ENCODE data around the gene ERICH6B. TPM values are rescaled to one million over a fixed set of nuclear protein-coding genes. Genes with fewer than 3 reads are reported as not detected.
"Not testable (repeated sequence)": the region's sequence is repeated elsewhere in the genome, so short reads cannot be mapped to it uniquely, and the experiment has no call there.

Gene ERICH6B
- total RNA-seq, 2 experiments from 2014 or later, result not detected

DNA sequence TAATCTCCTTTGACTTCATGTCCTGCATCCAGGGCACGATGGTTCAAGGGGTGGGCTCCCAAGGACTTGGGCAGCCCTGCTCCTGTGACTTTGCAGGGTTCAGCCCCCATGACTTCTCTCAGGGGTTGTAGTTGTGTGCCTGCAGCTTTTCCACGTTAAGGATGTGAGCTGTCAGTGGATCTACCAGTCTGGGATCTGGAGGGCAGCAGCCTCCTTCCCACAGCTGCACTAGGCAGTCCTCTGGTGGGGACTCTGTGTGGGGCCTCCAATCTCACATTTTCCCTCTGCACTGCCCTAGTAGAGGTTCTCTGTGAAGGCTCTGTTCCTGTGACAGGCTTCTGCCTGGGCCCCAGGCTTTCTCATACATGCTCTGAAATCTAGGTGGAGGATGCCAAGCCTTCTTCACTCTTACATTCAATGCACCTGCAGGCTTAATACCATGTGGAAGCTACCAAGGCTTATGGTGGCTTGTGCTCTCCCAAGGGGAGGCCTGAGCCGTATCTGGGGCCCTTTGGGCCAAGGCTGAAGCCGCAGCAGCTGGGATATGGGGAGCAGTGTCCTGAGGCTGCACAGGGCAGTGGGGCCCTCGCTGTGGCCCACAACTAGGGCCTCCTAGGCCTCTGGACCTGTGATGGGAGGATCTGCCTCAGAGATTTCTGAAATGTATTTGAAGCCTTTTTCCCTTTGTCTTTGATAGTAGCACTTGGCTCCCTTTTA is 39.3 kb upstream of the ERICH6B start:
- CTCF ChIA-PET, result no interaction called here
- POLR2A ChIA-PET, result no interaction called here

DNA sequence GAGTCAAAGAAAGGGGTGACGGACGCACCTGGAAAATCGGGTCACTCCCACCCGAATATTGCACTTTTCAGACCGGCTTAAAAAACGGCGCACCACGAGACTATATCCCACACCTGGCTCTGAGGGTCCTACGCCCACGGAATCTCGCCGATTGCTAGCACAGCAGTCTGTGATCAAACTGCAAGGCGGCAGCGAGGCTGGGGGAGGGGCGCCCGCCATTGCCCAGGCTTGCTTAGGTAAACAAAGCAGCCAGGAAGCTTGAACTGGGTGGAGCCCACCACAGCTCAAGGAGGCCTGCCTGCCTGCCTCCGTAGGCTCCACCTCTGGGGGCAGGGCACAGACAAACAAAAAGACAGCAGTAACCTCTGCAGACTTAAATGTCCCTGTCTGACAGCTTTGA is 29.7 kb upstream of the ERICH6B start:
- H3K36me3 Mint-ChIP-seq (ENCODE audit: low read depth); H3K4me1 Mint-ChIP-seq (ENCODE audit: low read depth); H3K4me3 Mint-ChIP-seq; CTCF ChIA-PET; POLR2A ChIA-PET; H3K27me3 Mint-ChIP-seq; H3K27ac Mint-ChIP-seq; DNase-seq; ATAC-seq; H3K9me3 Mint-ChIP-seq; intact Hi-C loops (cut with micrococcal nuclease): not testable (repeated sequence)

More for the DNA sequence above, 39.3 kb upstream of the ERICH6B start:
- TF ChIP-seq, protein P1, sequence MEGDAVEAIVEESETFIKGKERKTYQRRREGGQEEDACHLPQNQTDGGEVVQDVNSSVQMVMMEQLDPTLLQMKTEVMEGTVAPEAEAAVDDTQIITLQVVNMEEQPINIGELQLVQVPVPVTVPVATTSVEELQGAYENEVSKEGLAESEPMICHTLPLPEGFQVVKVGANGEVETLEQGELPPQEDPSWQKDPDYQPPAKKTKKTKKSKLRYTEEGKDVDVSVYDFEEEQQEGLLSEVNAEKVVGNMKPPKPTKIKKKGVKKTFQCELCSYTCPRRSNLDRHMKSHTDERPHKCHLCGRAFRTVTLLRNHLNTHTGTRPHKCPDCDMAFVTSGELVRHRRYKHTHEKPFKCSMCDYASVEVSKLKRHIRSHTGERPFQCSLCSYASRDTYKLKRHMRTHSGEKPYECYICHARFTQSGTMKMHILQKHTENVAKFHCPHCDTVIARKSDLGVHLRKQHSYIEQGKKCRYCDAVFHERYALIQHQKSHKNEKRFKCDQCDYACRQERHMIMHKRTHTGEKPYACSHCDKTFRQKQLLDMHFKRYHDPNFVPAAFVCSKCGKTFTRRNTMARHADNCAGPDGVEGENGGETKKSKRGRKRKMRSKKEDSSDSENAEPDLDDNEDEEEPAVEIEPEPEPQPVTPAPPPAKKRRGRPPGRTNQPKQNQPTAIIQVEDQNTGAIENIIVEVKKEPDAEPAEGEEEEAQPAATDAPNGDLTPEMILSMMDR (IDR thresholded peaks at IDR 0.05), result no peak
- no peak for DNase-seq
- Mint-ChIP-seq H3K27ac (no peak overlapping the region), H3K4me1 (ENCODE audit: low read depth) (peaks cover 3% of the 10 kb centered on the region), H3K9me3 (no peaks in the 10 kb centered on the region), H3K36me3 (ENCODE audit: low read depth) (no peaks in the 10 kb centered on the region), H3K4me3 (no peak overlapping the region), H3K27me3 (no peaks in the 10 kb centered on the region)
- intact Hi-C loops (cut with micrococcal nuclease), result no loop called here
- ATAC-seq, result no peak

DNA sequence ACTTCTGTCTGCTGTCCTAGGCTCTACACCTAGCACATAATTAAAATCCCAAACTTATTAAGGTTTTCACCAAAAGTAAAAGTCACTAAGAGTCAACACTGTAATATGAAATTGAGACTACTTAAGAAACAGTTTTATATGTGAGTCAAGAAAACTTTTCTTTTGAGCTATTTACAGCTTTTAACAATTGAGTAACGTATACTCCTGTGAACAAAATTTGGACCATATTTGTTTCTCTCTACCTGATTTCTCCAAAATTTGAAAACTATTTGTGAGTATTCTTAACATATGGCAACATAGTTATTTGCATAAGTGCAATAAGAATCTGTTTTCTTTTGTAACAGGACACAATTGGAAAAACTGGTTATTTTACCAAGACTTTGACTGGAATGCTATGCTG is 26.6 kb upstream of the ERICH6B start:
- POLR2A ChIA-PET; H3K4me3 Mint-ChIP-seq; DNase-seq; H3K36me3 Mint-ChIP-seq (ENCODE audit: low read depth); H3K27ac Mint-ChIP-seq; CTCF ChIA-PET; H3K9me3 Mint-ChIP-seq; H3K4me1 Mint-ChIP-seq (ENCODE audit: low read depth); intact Hi-C loops (cut with micrococcal nuclease); ATAC-seq: not testable (repeated sequence)
- peaks cover 13% of the 10 kb centered on the region for H3K27me3 Mint-ChIP-seq

DNA sequence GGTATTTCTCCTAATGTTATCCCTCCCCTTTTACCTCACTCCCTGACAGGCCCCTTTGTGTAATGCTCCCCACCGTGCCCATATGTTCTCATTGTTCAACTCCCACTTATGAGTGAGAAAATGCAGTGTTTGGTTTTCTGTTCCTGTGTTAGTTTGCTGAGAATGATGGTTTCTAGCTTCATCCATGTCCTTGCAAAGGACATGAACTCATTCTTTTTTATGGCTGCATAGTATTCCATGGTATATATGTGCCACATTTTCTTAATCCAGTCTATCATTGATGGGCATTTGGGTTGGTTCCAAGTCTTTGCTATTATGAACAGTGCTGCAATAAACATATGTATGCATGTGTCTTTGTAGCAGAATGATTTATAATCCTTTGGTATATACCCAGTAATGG is 19.8 kb upstream of the ERICH6B start:
- H3K9me3 Mint-ChIP-seq; POLR2A ChIA-PET; H3K27me3 Mint-ChIP-seq; H3K27ac Mint-ChIP-seq; CTCF ChIA-PET; intact Hi-C loops (cut with micrococcal nuclease); DNase-seq; H3K4me1 Mint-ChIP-seq (ENCODE audit: low read depth); H3K4me3 Mint-ChIP-seq; ATAC-seq; H3K36me3 Mint-ChIP-seq (ENCODE audit: low read depth): not testable (repeated sequence)

DNA sequence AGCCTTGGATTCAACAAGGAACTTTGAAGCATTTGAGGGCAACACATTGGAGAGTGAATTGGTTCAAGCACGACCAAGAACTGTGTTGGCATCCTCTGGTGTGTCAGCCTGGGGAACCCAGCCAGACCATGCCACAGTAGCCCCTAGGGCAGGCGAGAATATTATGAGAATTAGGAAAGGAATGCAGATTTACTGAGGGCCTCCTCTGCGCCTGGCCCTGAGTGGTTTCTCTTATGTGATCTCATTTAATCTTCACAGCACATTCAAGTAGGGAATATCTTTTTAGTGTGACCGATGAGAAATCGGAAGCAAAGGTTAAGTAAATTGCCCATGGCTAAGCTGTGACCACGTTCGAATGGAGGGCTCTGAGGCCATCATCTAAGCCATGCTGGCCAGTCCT is 15.3 kb upstream of the ERICH6B start:
- ATAC-seq, result no peak
- Mint-ChIP-seq H3K27me3 (no peaks in the 10 kb centered on the region), H3K9me3 (no peaks in the 10 kb centered on the region), H3K36me3 (ENCODE audit: low read depth) (no peaks in the 10 kb centered on the region), H3K4me3 (no peak overlapping the region), H3K27ac (no peak overlapping the region), H3K4me1 (ENCODE audit: low read depth) (no peaks in the 10 kb centered on the region)
- no peak for DNase-seq
- ChIA-PET POLR2A (no interaction called here), CTCF (interaction anchor here (1.5 kb wide), 1 partner anchor 8 kb away, joined by 7 read pairs; no protein-coding TSS in a partner anchor)
- intact Hi-C loops (cut with micrococcal nuclease), result no loop called here
- TF ChIP-seq, protein P1 (IDR thresholded peaks at IDR 0.05), result no peak

DNA sequence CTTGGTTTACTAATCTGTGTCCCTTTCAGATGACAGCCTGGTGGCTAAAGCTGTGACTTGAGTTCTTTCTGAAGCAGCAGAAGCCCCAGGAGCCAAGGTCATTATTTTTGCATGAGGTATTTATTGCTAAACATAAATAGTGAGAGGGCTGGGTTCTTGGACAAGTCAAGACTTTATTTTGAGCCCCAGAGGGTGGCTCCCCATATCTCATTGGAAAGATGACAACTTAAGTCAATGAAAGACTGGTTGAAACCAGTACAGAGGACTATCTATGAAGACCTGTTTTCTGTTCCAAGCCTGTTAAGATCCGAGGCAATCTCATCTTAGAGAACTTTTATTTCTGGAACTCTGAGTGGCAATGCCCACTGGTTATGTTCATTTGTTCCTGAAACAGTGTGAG is 14.4 kb upstream of the ERICH6B start:
- no peaks in the 10 kb centered on the region for H3K4me1 Mint-ChIP-seq (ENCODE audit: low read depth)
- no peaks in the 10 kb centered on the region for H3K36me3 Mint-ChIP-seq (ENCODE audit: low read depth)
- H3K27me3 Mint-ChIP-seq, result no peaks in the 10 kb centered on the region
- no peak overlapping the region for H3K27ac Mint-ChIP-seq
- TF ChIP-seq, protein P1 (IDR thresholded peaks at IDR 0.05), result no peak
- intact Hi-C loops (cut with micrococcal nuclease), result no loop called here
- H3K9me3 Mint-ChIP-seq, result no peaks in the 10 kb centered on the region
- POLR2A ChIA-PET, result no interaction called here
- CTCF ChIA-PET, result no interaction called here
- DNase-seq (no peak), ATAC-seq (no peak)
- H3K4me3 Mint-ChIP-seq, result no peak overlapping the region
